ENCODE measurements around the gene STAB2.

DNA sequence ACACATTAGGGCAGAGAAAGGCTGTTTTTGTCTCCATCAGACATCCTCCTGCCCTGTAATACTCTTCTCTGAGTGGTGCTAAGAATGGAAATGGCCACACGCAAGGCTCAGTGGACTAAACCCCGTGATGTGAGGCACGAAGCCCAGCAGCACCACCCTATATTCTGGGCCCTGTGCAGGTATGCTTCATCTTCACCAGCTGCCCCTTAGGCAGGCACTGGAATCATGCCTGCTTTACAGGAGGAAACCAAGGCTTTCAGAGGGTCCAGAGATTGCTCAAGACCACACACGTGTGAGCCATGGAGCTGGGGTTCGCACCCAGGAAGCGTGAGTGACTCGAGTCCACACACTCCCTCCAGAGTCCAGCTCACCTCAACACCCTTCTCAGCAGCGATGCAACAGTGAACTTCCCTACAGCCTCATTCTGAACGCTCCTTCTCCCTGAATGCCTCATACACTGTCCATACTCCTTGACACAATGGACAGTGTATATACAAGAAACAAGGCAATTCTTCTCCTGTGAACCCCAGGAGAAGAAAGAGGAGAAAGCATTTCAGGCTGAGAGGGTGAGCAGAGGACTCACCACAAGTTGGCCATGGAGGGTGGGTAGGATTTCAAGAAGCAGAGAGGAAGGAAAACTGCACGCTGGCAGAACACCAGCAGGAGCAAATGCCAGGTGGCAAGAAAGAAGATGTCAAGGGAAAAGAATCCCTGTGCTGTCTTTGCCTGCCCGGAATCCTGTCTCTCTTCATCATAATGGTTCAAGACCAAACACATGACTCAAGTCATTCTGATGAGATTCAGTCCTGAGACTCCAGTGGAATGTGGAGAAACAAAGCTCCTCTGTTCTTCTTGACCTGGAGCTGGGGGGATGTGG lies 214.9 kb downstream of the STAB2 start:
- TF ChIP-seq, protein P1, sequence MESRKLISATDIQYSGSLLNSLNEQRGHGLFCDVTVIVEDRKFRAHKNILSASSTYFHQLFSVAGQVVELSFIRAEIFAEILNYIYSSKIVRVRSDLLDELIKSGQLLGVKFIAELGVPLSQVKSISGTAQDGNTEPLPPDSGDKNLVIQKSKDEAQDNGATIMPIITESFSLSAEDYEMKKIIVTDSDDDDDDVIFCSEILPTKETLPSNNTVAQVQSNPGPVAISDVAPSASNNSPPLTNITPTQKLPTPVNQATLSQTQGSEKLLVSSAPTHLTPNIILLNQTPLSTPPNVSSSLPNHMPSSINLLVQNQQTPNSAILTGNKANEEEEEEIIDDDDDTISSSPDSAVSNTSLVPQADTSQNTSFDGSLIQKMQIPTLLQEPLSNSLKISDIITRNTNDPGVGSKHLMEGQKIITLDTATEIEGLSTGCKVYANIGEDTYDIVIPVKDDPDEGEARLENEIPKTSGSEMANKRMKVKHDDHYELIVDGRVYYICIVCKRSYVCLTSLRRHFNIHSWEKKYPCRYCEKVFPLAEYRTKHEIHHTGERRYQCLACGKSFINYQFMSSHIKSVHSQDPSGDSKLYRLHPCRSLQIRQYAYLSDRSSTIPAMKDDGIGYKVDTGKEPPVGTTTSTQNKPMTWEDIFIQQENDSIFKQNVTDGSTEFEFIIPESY (IDR thresholded peaks at IDR 0.05; ENCODE audit: borderline replicate concordance, low read depth), result peak; percentile 79
- TF ChIP-seq, protein P2, sequence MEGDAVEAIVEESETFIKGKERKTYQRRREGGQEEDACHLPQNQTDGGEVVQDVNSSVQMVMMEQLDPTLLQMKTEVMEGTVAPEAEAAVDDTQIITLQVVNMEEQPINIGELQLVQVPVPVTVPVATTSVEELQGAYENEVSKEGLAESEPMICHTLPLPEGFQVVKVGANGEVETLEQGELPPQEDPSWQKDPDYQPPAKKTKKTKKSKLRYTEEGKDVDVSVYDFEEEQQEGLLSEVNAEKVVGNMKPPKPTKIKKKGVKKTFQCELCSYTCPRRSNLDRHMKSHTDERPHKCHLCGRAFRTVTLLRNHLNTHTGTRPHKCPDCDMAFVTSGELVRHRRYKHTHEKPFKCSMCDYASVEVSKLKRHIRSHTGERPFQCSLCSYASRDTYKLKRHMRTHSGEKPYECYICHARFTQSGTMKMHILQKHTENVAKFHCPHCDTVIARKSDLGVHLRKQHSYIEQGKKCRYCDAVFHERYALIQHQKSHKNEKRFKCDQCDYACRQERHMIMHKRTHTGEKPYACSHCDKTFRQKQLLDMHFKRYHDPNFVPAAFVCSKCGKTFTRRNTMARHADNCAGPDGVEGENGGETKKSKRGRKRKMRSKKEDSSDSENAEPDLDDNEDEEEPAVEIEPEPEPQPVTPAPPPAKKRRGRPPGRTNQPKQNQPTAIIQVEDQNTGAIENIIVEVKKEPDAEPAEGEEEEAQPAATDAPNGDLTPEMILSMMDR (IDR thresholded peaks at IDR 0.05), result no peak
- TF ChIP-seq FOXJ3 (CRISPR knock-in tag; IDR thresholded peaks at IDR 0.05), result no peak
- peak; percentile 94 for TF ChIP-seq NFIC (IDR thresholded peaks at IDR 0.05; ENCODE audit: borderline replicate concordance)
- no peak for TF ChIP-seq RFX5 (IDR thresholded peaks at IDR 0.05; ENCODE audit: low read length)
- no peak for TF ChIP-seq RAD21 (IDR thresholded peaks at IDR 0.05; ENCODE audit: low read length)
- TF ChIP-seq REST (IDR thresholded peaks at IDR 0.05; ENCODE audit: low read depth, low read length), result no peak
- TF ChIP-seq POLR2AphosphoS5 (IDR thresholded peaks at IDR 0.05; ENCODE audit: low read depth, low read length), result peak; percentile 73
- no peak for TF ChIP-seq RCOR1 (IDR thresholded peaks at IDR 0.05; ENCODE audit: low read length)
- TF ChIP-seq TAF1 (IDR thresholded peaks at IDR 0.05; ENCODE audit: borderline replicate concordance, low read depth, low read length), result no peak
- TF ChIP-seq TCF12 (IDR thresholded peaks at IDR 0.05), result peak; percentile 99

Measured in SK-N-SH (cell line).